Panc1 (cell line): ENCODE data around the gene RSPO4. TPM values are rescaled to one million over a fixed set of nuclear protein-coding genes. Genes with fewer than 3 reads are reported as not detected.

ENCODE experiments used
- ATAC-seq: fragments of 200-7000 bp; cut with Tn5 transposase; 2 replicates; pipeline ENCODE4 v1.9.1; 2020; ENCODE audit warnings: mild to moderate bottlenecking, moderate library complexity
- BruUV-seq: library from RNA; stranded (reverse); fragments of 400-500 nt; replicated peaks from 2 replicates; lab custom pipeline; 2021; lab: Mats Ljungman, UMichigan
- CTCF ChIA-PET: fragments of 300-600 bp; sonication (Branson Sonifier 250); formaldehyde crosslinking; loops from one replicate; lab custom pipeline; 2022; ENCODE audit warnings: antibody characterized with exemption; lab: Charles Lee
- POLR2A ChIA-PET: fragments of 300-600 bp; sonication (Branson Sonifier 250); formaldehyde crosslinking; loops from one replicate; lab custom pipeline; 2022; ENCODE audit warnings: antibody characterized with exemption; lab: Charles Lee
- DNase-seq: peaks from one replicate; pipeline ENCODE4 v3.0.0-alpha.2; 2010; ENCODE audit warnings: low read depth, low spot score
- H3K27ac ChIP-seq: 2 replicates; pipeline ENCODE4 v1.5.1; 2011; ENCODE audit warnings: mild to moderate bottlenecking, low read length, inconsistent platforms
- H3K27me3 ChIP-seq: fragments of 200-500 bp; sonication (Bioruptor generic); 2 replicates; pipeline ENCODE4 v1.6.0; 2014; ENCODE audit warnings: low read length, inconsistent platforms; ENCODE audit not compliant: control insufficient read depth, insufficient read depth
- H3K36me3 ChIP-seq: fragments of 200-500 bp; sonication (Bioruptor generic); 2 replicates; pipeline ENCODE4 v1.5.1; 2014; ENCODE audit warnings: inconsistent platforms, mild to moderate bottlenecking, low read length, moderate library complexity; ENCODE audit not compliant: control insufficient read depth, insufficient read depth
- H3K4me1 ChIP-seq: 2 replicates; pipeline ENCODE4 v1.5.1; 2011; ENCODE audit warnings: inconsistent platforms, mild to moderate bottlenecking, low read length, moderate library complexity; ENCODE audit not compliant: control insufficient read depth, insufficient read depth
- H3K4me3 ChIP-seq, 2 experiments: 2 replicates each; pipeline ENCODE4 v1.5.1; 2011 to 2012; ENCODE audit warnings: low read depth in 2 of 2, low read length in 2 of 2, mild to moderate bottlenecking in 2 of 2, inconsistent platforms in 1 of 2, moderate library complexity in 1 of 2
- H3K9me3 ChIP-seq: fragments of 200-500 bp; sonication (Bioruptor generic); 2 replicates; pipeline ENCODE4 v1.5.1; 2014; ENCODE audit warnings: low read depth, mild to moderate bottlenecking, inconsistent platforms, low read length, moderate library complexity; ENCODE audit not compliant: control insufficient read depth, insufficient read depth
- CTCF ChIP-seq: fragments of 450-650 bp; IDR thresholded peaks from 2 replicates; pipeline ENCODE4 v1.5.1; 2017; ENCODE audit warnings: mild to moderate bottlenecking
- POLR2AphosphoS5 ChIP-seq: IDR thresholded peaks from 2 replicates; pipeline ENCODE4 v1.6.1; 2012; ENCODE audit warnings: mild to moderate bottlenecking, low read depth, low read length, moderate library complexity
- REST ChIP-seq, 2 experiments: IDR thresholded peaks; 2 replicates each; pipeline ENCODE4 v1.6.1; 2011 to 2012; ENCODE audit warnings: low read depth in 2 of 2, control low read depth in 1 of 2, low read length in 1 of 2, mild to moderate bottlenecking in 1 of 2, moderate library complexity in 1 of 2; ENCODE audit not compliant: insufficient read depth in 1 of 2
- SIN3A ChIP-seq: IDR thresholded peaks from 2 replicates; pipeline ENCODE4 v1.6.1; 2012; ENCODE audit warnings: low read depth, mild to moderate bottlenecking, low read length, moderate library complexity, borderline replicate concordance; ENCODE audit not compliant: insufficient read depth
- TCF7L2 ChIP-seq: IDR thresholded peaks from 2 replicates; pipeline ENCODE4 v1.6.1; 2011; ENCODE audit warnings: mild to moderate bottlenecking, low read depth, low read length, inconsistent platforms
- in situ Hi-C: cut with HindIII; loops from 2 replicates; pipeline ENCODE4 v1.10.0; 2016; ENCODE audit warnings: low sequenced_read_pairs, low pct_unique_long_range_greater_than_20kb
- intact Hi-C: fragments of 100-400 bp; cut with micrococcal nuclease; formaldehyde crosslinking; loops from one replicate; pipeline ENCODE4 v1.10.0; 2022; ENCODE audit not compliant: unreplicated experiment
- total RNA-seq: library from RNA; stranded (reverse); gene quantifications from one replicate; pipeline ENCODE4 v1.2.1, GENCODE V29; 2021; ENCODE audit not compliant: unreplicated experiment

Gene RSPO4
- total RNA-seq, 1 experiment from 2014 or later: 0.54 TPM

- ATAC-seq: no peak
- ChIA-PET CTCF (no interaction called here), POLR2A (no interaction called here)
Measured at GRCh38 chr20:933029-933428, 69.1 kb downstream of the RSPO4 start.

GRCh38 chr20:931401-931800, 70.7 kb downstream of the RSPO4 start:
- intact Hi-C loops (no loop called here), in situ Hi-C loops (no loop called here)
- Histone ChIP-seq H3K9me3 (peaks cover 17% of the 10 kb centered on the region), H3K27me3 (peaks cover 3% of the 10 kb centered on the region; the same call in 1 of the 2 replicates), H3K4me1 (no peaks in the 10 kb centered on the region), H3K4me3 (no peak overlapping the region), H3K36me3 (no peaks in the 10 kb centered on the region), H3K27ac (no peak overlapping the region)
- BruUV-seq: no TSS peak
- ATAC-seq: no peak
- TF ChIP-seq TCF7L2: no peak
- no peak for TF ChIP-seq REST (IDR thresholded peaks at IDR 0.05; ENCODE audit: insufficient read depth in 1 of 2, low read depth in 2 of 2, low read length in 1 of 2)
- TF ChIP-seq SIN3A: no peak
- TF ChIP-seq CTCF: no peak
- no peak for TF ChIP-seq POLR2AphosphoS5
- DNase-seq: no peak
- POLR2A ChIA-PET: no interaction called here
- CTCF ChIA-PET: no interaction called here

More at GRCh38 chr20:933029-933428, 69.1 kb downstream of the RSPO4 start:
- in situ Hi-C loops (no loop called here), intact Hi-C loops (no loop called here)
- DNase-seq: no peak
- no peaks in the 10 kb centered on the region for H3K4me1 ChIP-seq
- TF ChIP-seq CTCF (no peak), SIN3A (no peak), POLR2AphosphoS5 (no peak), REST (IDR thresholded peaks at IDR 0.05; ENCODE audit: insufficient read depth in 1 of 2, low read depth in 2 of 2, low read length in 1 of 2) (no peak)
- no peak overlapping the region for H3K27ac ChIP-seq
- BruUV-seq: no TSS peak
- H3K27me3 ChIP-seq: 0 out of 2 replicates have a peak, but pooled peaks cover 3% of the 10 kb centered on the region
- no peaks in the 10 kb centered on the region for H3K36me3 ChIP-seq
- H3K4me3 ChIP-seq: no peak overlapping the region
- peaks cover 17% of the 10 kb centered on the region for H3K9me3 ChIP-seq
